Progenitor cell of endocrine pancreas (in vitro differentiated cells): ENCODE measurements around the gene FANCC. TPM values are rescaled to one million over a fixed set of nuclear protein-coding genes. Genes with fewer than 3 reads are reported as not detected.
A peak's percentile ranks its signal among the peaks of the same experiment; 100 is the strongest.

ENCODE experiments used
- DNase-seq: peaks from one replicate; pipeline ENCODE4 v3.0.0; 2021; ENCODE audit warnings: low spot score; ENCODE audit not compliant: unreplicated experiment
- H3K27ac Mint-ChIP-seq: 2 replicates; pipeline ENCODE4 v1.8.0; 2021; ENCODE audit warnings: mild to moderate bottlenecking, moderate library complexity, mixed read lengths
- H3K27me3 Mint-ChIP-seq: 2 replicates; pipeline ENCODE4 v1.8.0; 2021; ENCODE audit warnings: mixed read lengths
- H3K36me3 Mint-ChIP-seq: 2 replicates; pipeline ENCODE4 v1.8.0; 2022; ENCODE audit warnings: mixed read lengths; ENCODE audit not compliant: insufficient read depth
- H3K4me1 Mint-ChIP-seq: 2 replicates; pipeline ENCODE4 v1.8.0; 2021; ENCODE audit warnings: low read depth, mixed read lengths
- H3K4me3 Mint-ChIP-seq: 2 replicates; pipeline ENCODE4 v1.8.0; 2021; ENCODE audit warnings: low read depth, mild to moderate bottlenecking, moderate library complexity, mixed read lengths
- H3K9me3 Mint-ChIP-seq: 2 replicates; pipeline ENCODE4 v1.8.0; 2021; ENCODE audit warnings: low read depth, mixed read lengths
- total RNA-seq: library from RNA; stranded (reverse); gene quantifications from 2 replicates; pipeline ENCODE4 v1.2.1, GENCODE V29; 2021
- TF ChIP-seq, protein P1 (sequence below): fragments of 200-600 bp; sonication (generic); IDR thresholded peaks from one replicate; pipeline ENCODE4 v1.5.0; 2021; ENCODE audit warnings: antibody characterized with exemption, mild to moderate bottlenecking; ENCODE audit not compliant: unreplicated experiment

The FANCC gene
- total RNA-seq, 1 donor from 2014 or later, result 28.9 TPM

DNA sequence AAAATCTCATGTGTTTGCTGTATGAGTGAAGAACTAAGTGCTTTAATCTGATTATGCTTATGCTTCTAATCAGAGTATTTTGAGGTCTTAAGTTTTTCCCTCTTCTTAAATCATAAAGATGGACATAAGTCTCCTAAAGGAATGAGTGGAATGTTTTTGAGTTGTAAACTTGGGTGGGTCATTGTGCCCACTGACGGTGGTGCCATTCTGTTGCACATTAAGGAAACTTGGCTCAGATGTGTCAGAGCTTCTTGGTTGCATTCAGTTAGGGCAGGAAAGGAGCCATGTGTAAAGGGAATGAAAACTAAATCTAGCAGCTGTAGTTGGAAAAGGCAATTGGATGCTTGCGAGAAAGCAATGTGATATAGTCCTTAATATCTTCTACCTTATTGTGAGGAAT is 256.6 kb downstream of the FANCC start:
- H3K9me3 Mint-ChIP-seq, result no peaks in the 10 kb centered on the region
- H3K36me3 Mint-ChIP-seq, result peaks cover 19% of the 10 kb centered on the region
- H3K27me3 Mint-ChIP-seq, result no peaks in the 10 kb centered on the region
- DNase-seq, result no peak
- H3K4me1 Mint-ChIP-seq, result peaks cover 51% of the 10 kb centered on the region
- TF ChIP-seq, protein P1, sequence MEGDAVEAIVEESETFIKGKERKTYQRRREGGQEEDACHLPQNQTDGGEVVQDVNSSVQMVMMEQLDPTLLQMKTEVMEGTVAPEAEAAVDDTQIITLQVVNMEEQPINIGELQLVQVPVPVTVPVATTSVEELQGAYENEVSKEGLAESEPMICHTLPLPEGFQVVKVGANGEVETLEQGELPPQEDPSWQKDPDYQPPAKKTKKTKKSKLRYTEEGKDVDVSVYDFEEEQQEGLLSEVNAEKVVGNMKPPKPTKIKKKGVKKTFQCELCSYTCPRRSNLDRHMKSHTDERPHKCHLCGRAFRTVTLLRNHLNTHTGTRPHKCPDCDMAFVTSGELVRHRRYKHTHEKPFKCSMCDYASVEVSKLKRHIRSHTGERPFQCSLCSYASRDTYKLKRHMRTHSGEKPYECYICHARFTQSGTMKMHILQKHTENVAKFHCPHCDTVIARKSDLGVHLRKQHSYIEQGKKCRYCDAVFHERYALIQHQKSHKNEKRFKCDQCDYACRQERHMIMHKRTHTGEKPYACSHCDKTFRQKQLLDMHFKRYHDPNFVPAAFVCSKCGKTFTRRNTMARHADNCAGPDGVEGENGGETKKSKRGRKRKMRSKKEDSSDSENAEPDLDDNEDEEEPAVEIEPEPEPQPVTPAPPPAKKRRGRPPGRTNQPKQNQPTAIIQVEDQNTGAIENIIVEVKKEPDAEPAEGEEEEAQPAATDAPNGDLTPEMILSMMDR, result no peak
- no peak overlapping the region for H3K4me3 Mint-ChIP-seq
- no peak overlapping the region for H3K27ac Mint-ChIP-seq

DNA sequence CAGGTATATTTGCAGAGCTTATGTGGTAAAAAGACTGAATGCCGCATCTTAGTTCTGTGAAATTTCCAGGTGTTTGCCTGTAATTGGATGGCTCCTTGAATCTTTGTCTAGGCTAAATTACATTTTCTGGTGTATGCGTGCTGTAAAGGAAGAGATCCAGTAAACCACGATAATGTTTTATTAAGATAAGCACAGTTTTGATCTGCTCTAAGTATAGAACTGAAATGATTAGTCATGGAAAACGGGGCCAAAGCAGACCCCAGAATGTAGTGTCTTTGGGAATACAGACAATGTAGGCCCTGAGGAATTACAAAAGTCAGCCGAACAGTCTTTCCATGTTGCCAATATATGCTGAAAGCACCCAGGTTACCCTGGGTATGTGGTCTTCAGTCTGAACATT is 257.3 kb downstream of the FANCC start:
- Mint-ChIP-seq H3K27me3 (no peaks in the 10 kb centered on the region), H3K27ac (no peak overlapping the region), H3K36me3 (peaks cover 19% of the 10 kb centered on the region), H3K4me3 (no peak overlapping the region), H3K4me1 (peaks cover 57% of the 10 kb centered on the region), H3K9me3 (no peaks in the 10 kb centered on the region)
- TF ChIP-seq, protein P1, result no peak
- DNase-seq, result no peak

DNA sequence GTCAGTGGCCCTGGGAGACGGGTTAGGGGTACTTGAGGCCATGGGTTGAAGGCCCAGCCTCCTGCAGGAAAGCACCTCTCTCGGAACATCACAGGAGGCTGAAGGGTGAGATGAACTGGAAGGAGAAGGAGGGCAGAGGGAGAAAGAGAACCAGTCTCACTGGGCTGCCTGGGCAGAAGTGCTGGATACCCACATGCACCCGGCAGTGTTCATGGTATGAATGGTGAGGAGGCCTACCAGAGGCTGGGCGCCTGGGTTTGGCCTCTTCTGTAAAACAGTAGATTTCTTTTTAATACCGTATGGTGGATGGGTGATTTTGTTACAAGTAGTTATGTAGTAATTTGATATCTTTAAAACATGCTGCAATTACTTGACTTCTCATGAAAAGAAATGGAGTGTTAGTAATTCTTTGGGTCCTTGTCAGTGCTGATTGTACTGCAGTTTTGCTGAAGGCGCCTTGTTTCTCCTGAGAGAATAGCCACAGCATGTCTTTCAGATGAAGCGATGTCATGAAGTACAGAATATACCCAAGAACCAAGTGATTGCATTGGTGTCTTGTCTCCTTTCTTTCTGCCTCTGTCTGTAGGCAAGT is 258.6 kb downstream of the FANCC start:
- peaks cover 57% of the 10 kb centered on the region for H3K4me1 Mint-ChIP-seq

DNA sequence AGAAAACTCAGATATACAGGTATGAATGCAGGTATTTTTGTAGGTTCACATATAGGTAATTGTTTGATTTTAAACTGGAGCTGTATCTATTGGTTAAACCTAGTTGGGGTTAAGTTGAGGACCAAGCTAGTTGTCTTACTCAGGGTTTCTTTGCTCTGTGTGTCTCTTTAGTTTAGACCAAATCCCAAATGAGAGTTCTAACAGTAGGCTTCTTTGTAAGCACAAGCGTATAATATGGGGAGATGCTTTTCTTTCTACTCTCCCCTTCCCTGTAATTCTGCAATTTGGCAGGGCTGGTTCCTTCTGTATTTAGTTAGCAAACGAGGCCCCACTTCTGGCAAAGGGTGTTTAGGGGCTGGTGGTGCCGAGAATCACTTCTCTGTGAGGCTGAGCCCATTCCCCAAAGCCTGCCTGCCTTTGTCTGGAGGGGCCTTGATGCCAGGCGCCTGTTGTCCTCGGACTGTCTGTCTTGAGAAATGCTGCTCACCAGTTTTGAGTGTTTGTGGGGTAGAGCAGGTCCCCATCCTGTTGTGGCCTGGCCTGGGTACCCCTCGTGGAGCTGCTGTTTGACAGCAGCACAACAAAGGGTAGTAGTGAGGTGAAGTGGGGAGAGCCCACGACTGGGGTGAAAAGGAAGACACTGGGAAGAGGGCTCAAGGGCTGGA is 259.3 kb downstream of the FANCC start:
- peak overlapping the region; percentile 89 for H3K27ac Mint-ChIP-seq
- peak overlapping the region; percentile 3 for H3K4me3 Mint-ChIP-seq
- H3K4me1 Mint-ChIP-seq, result peaks cover 54% of the 10 kb centered on the region
- TF ChIP-seq, protein P1, result no peak
- peaks cover 9% of the 10 kb centered on the region for H3K36me3 Mint-ChIP-seq
- H3K27me3 Mint-ChIP-seq, result no peaks in the 10 kb centered on the region
- no peak for DNase-seq
- H3K9me3 Mint-ChIP-seq, result no peaks in the 10 kb centered on the region

More for the DNA sequence above, 258.6 kb downstream of the FANCC start:
- Mint-ChIP-seq H3K27ac (peak overlapping the region; percentile 89), H3K4me3 (no peak overlapping the region), H3K9me3 (no peaks in the 10 kb centered on the region), H3K27me3 (no peaks in the 10 kb centered on the region), H3K36me3 (peaks cover 13% of the 10 kb centered on the region)
- no peak for DNase-seq
- TF ChIP-seq, protein P1, result no peak

DNA sequence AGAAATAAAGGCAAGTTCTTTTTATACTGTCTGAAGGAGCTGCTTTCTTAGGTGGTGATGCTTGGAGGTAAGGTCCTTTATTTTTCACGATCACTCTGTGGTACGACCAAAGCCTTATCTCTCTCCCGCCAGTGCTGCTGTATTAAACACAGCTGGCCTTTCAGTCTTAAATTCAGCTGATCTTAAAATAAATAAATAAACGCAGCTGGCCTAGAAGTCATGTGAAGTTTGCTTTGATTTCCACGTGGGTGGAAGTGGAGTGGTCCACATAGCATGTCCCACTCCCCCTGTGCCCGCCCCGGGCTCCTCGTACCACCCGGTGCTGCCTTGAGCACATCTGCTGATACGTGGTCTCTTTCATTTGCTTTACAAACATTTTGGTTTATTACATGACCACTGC is 260.4 kb downstream of the FANCC start:
- H3K4me1 Mint-ChIP-seq, result peaks cover 54% of the 10 kb centered on the region
- TF ChIP-seq, protein P1, result no peak
- H3K36me3 Mint-ChIP-seq, result peaks cover 7% of the 10 kb centered on the region
- H3K4me3 Mint-ChIP-seq, result peak overlapping the region; percentile 5
- no peaks in the 10 kb centered on the region for H3K9me3 Mint-ChIP-seq
- no peak for DNase-seq
- H3K27me3 Mint-ChIP-seq, result no peaks in the 10 kb centered on the region
- H3K27ac Mint-ChIP-seq, result peak overlapping the region; percentile 89
